HepG2 (cell line): Measurements from ENCODE around the gene C20orf141.

Source experiments
- RAD21 ChIP-seq: fragments of 450-650 bp; formaldehyde crosslinking; IDR thresholded peaks from 2 replicates; pipeline ENCODE4 v1.5.0; 2020; ENCODE audit warnings: mild to moderate bottlenecking
- RNF2 ChIP-seq: fragments of 450-650 bp; conservative IDR thresholded peaks from 2 replicates; pipeline ENCODE4 v1.6.1; 2016; ENCODE audit warnings: low read depth
- RXRA ChIP-seq: sonication (generic); formaldehyde crosslinking; IDR thresholded peaks from 2 replicates; pipeline ENCODE4 v1.5.1; 2020; ENCODE audit warnings: missing genetic modification reagents
- ZFAT ChIP-seq: sonication (generic); formaldehyde crosslinking; conservative IDR thresholded peaks from 2 replicates; pipeline ENCODE4 v1.8.1; 2023; ENCODE audit warnings: missing genetic modification reagents, inconsistent platforms
- ZNF296 ChIP-seq: sonication (generic); formaldehyde crosslinking; conservative IDR thresholded peaks from 2 replicates; pipeline ENCODE4 v1.5.0; 2020; ENCODE audit warnings: mild to moderate bottlenecking, missing genetic modification reagents
- TF ChIP-seq, protein P1 (sequence below): sonication (generic); formaldehyde crosslinking; IDR thresholded peaks from 2 replicates; pipeline ENCODE4 v1.4.0; 2020; ENCODE audit warnings: missing genetic modification reagents
- TF ChIP-seq, protein P2 (sequence below): sonication (generic); formaldehyde crosslinking; conservative IDR thresholded peaks from 2 replicates; pipeline ENCODE4 v1.4.0; 2020; ENCODE audit warnings: missing genetic modification reagents
- TF ChIP-seq, protein P3 (sequence below): sonication (generic); formaldehyde crosslinking; IDR thresholded peaks from 2 replicates; pipeline ENCODE4 v1.4.0; 2020; ENCODE audit warnings: low read depth, mild to moderate bottlenecking, missing genetic modification reagents
- TF ChIP-seq, protein P4 (sequence below): sonication (generic); formaldehyde crosslinking; IDR thresholded peaks from 2 replicates; pipeline ENCODE4 v1.4.0; 2020; ENCODE audit warnings: missing genetic modification reagents, borderline replicate concordance
- TF ChIP-seq, protein P5 (sequence below): sonication (generic); formaldehyde crosslinking; IDR thresholded peaks from 2 replicates; pipeline ENCODE4 v1.5.0; 2020; ENCODE audit warnings: mild to moderate bottlenecking, missing genetic modification reagents, moderate library complexity

DNA sequence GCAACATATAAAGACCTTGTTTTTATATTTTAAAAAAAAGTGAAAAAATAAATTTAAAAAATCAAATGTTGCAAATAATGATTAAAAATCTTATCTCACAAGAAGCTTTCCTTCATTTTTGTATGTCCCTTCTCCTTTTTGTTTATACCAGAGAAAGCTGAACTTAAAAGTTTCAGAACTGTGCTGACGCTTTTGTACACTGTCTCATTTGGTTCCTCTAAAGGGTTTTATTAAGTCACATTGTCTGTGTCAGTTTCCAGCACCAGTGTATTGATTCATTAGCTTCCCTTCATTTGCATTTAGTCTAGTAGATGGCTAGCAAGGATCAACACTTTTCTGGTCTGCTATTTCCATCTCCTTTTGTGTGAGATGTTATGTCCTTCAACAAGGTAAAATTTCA is 19.0 kb downstream of the C20orf141 start:
- TF ChIP-seq ZNF296 (CRISPR knock-in tag) (no peak), RXRA (CRISPR knock-in tag) (no peak), RNF2 (no peak), RAD21 (no peak), ZFAT (CRISPR knock-in tag) (no peak)
- TF ChIP-seq, protein P1, sequence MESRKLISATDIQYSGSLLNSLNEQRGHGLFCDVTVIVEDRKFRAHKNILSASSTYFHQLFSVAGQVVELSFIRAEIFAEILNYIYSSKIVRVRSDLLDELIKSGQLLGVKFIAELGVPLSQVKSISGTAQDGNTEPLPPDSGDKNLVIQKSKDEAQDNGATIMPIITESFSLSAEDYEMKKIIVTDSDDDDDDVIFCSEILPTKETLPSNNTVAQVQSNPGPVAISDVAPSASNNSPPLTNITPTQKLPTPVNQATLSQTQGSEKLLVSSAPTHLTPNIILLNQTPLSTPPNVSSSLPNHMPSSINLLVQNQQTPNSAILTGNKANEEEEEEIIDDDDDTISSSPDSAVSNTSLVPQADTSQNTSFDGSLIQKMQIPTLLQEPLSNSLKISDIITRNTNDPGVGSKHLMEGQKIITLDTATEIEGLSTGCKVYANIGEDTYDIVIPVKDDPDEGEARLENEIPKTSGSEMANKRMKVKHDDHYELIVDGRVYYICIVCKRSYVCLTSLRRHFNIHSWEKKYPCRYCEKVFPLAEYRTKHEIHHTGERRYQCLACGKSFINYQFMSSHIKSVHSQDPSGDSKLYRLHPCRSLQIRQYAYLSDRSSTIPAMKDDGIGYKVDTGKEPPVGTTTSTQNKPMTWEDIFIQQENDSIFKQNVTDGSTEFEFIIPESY (CRISPR knock-in tag), result no peak
- TF ChIP-seq, protein P2, sequence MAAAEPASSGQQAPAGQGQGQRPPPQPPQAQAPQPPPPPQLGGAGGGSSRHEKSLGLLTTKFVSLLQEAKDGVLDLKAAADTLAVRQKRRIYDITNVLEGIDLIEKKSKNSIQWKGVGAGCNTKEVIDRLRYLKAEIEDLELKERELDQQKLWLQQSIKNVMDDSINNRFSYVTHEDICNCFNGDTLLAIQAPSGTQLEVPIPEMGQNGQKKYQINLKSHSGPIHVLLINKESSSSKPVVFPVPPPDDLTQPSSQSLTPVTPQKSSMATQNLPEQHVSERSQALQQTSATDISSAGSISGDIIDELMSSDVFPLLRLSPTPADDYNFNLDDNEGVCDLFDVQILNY, result no peak
- TF ChIP-seq, protein P3, sequence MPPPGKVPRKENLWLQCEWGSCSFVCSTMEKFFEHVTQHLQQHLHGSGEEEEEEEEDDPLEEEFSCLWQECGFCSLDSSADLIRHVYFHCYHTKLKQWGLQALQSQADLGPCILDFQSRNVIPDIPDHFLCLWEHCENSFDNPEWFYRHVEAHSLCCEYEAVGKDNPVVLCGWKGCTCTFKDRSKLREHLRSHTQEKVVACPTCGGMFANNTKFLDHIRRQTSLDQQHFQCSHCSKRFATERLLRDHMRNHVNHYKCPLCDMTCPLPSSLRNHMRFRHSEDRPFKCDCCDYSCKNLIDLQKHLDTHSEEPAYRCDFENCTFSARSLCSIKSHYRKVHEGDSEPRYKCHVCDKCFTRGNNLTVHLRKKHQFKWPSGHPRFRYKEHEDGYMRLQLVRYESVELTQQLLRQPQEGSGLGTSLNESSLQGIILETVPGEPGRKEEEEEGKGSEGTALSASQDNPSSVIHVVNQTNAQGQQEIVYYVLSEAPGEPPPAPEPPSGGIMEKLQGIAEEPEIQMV (CRISPR knock-in tag), result no peak
- TF ChIP-seq, protein P4, sequence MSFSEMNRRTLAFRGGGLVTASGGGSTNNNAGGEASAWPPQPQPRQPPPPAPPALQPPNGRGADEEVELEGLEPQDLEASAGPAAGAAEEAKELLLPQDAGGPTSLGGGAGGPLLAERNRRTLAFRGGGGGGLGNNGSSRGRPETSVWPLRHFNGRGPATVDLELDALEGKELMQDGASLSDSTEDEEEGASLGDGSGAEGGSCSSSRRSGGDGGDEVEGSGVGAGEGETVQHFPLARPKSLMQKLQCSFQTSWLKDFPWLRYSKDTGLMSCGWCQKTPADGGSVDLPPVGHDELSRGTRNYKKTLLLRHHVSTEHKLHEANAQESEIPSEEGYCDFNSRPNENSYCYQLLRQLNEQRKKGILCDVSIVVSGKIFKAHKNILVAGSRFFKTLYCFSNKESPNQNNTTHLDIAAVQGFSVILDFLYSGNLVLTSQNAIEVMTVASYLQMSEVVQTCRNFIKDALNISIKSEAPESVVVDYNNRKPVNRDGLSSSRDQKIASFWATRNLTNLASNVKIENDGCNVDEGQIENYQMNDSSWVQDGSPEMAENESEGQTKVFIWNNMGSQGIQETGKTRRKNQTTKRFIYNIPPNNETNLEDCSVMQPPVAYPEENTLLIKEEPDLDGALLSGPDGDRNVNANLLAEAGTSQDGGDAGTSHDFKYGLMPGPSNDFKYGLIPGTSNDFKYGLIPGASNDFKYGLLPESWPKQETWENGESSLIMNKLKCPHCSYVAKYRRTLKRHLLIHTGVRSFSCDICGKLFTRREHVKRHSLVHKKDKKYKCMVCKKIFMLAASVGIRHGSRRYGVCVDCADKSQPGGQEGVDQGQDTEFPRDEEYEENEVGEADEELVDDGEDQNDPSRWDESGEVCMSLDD (CRISPR knock-in tag), result no peak
- TF ChIP-seq, protein P5, sequence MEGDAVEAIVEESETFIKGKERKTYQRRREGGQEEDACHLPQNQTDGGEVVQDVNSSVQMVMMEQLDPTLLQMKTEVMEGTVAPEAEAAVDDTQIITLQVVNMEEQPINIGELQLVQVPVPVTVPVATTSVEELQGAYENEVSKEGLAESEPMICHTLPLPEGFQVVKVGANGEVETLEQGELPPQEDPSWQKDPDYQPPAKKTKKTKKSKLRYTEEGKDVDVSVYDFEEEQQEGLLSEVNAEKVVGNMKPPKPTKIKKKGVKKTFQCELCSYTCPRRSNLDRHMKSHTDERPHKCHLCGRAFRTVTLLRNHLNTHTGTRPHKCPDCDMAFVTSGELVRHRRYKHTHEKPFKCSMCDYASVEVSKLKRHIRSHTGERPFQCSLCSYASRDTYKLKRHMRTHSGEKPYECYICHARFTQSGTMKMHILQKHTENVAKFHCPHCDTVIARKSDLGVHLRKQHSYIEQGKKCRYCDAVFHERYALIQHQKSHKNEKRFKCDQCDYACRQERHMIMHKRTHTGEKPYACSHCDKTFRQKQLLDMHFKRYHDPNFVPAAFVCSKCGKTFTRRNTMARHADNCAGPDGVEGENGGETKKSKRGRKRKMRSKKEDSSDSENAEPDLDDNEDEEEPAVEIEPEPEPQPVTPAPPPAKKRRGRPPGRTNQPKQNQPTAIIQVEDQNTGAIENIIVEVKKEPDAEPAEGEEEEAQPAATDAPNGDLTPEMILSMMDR (CRISPR knock-in tag), result no peak
